Measurements from ENCODE around the gene ACSL1. TPM values are rescaled to one million over a fixed set of nuclear protein-coding genes. Genes with fewer than 3 reads are reported as not detected.

Gene ACSL1
- total RNA-seq, 1 donor from 2014 or later, result 5.1 TPM

DNA sequence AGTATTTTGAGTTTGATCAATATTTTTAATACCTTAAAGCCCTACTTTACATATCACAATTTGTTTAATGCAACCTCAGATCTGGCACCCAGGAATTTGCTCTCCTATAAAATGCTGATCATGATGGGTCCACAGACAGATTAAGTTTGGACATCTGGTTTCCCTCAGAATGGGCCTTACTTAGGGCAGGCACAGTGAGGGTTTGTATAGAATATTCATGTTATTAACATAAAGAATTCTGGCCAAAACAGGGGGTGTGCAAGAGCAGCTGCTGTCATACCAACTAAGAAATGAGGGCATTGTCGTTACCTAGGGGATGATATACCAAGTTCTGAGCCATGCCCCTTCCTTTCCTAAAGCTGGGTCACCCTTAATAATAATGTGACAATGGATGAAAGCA, 54.4 kb downstream of the ACSL1 start:
- H4K20me1 ChIP-seq (ENCODE audit: low read depth), result no peaks in the 10 kb centered on the region
- no peaks in the 10 kb centered on the region for H3K36me3 ChIP-seq
- no peaks in the 10 kb centered on the region for H3K27me3 ChIP-seq
- H3K79me2 ChIP-seq (ENCODE audit: low read depth), result no peaks in the 10 kb centered on the region
- H3K27ac Mint-ChIP-seq, result no peak overlapping the region
- H3K27ac ChIP-seq, result no peak overlapping the region
- H3K36me3 Mint-ChIP-seq, result peaks cover 3% of the 10 kb centered on the region
- H3K4me1 ChIP-seq, result no peaks in the 10 kb centered on the region
- no peak overlapping the region for H3K4me2 ChIP-seq
- H3K4me3 Mint-ChIP-seq, result no peak overlapping the region
- no peaks in the 10 kb centered on the region for H3K9me3 ChIP-seq (ENCODE audit: low read depth)
- peaks cover 18% of the 10 kb centered on the region for H3K4me1 Mint-ChIP-seq
- no peak for DNase-seq (ENCODE audit: low spot score)
- no peak overlapping the region for H3K9ac ChIP-seq
- TF ChIP-seq, protein P1, sequence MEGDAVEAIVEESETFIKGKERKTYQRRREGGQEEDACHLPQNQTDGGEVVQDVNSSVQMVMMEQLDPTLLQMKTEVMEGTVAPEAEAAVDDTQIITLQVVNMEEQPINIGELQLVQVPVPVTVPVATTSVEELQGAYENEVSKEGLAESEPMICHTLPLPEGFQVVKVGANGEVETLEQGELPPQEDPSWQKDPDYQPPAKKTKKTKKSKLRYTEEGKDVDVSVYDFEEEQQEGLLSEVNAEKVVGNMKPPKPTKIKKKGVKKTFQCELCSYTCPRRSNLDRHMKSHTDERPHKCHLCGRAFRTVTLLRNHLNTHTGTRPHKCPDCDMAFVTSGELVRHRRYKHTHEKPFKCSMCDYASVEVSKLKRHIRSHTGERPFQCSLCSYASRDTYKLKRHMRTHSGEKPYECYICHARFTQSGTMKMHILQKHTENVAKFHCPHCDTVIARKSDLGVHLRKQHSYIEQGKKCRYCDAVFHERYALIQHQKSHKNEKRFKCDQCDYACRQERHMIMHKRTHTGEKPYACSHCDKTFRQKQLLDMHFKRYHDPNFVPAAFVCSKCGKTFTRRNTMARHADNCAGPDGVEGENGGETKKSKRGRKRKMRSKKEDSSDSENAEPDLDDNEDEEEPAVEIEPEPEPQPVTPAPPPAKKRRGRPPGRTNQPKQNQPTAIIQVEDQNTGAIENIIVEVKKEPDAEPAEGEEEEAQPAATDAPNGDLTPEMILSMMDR (IDR thresholded peaks at IDR 0.05), result no peak
- TF ChIP-seq EZH2phosphoT487 (IDR thresholded peaks at IDR 0.05) (no peak), EZH2 (IDR thresholded peaks at IDR 0.05) (no peak)
- no peaks in the 10 kb centered on the region for H3K9me3 Mint-ChIP-seq
- no peak overlapping the region for H2AFZ ChIP-seq (replicated peaks)
- peaks cover 4% of the 10 kb centered on the region for H3K27me3 Mint-ChIP-seq (ENCODE audit: insufficient read depth, low read depth)
- no peak overlapping the region for H3K4me3 ChIP-seq
- no peaks in the 10 kb centered on the region for H3F3A ChIP-seq (ENCODE audit: low read depth)

DNA sequence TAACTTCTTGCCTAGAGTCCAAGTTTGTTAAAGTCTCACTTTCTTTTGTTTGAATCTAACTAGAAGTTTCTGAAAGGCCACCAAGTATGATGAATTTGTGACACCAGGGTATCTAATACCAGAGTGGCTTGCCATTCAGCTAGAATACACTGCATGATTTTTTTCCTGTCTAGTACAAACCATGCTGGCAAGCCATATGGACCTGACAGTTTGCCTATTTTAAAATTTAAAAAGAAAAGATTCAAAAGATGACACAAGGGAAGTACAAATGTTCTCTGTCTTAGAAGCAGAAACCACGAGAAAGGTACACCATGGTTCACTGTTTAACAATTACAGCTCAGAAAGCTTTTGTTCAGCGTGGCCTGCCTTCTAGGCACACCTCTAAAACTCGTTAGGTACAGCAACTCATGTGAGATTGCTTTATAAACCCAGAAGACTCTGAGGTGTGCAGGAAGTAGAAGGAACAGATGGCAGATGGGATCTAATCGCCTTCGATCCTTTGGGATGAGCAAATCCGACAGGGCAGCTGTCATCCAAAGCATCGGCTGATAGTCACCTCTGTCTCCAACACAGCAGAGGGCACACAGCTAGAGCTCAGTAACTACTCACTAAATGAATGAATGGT, 56.5 kb downstream of the ACSL1 start:
- no peak overlapping the region for H2AFZ ChIP-seq (replicated peaks)
- DNase-seq (ENCODE audit: low spot score), result no peak
- Mint-ChIP-seq H3K9me3 (no peaks in the 10 kb centered on the region), H3K4me3 (no peak overlapping the region), H3K4me1 (peaks cover 18% of the 10 kb centered on the region), H3K27ac (no peak overlapping the region), H3K27me3 (ENCODE audit: insufficient read depth, low read depth) (peaks cover 5% of the 10 kb centered on the region), H3K36me3 (peaks cover 3% of the 10 kb centered on the region)
- no peaks in the 10 kb centered on the region for H3K9me3 ChIP-seq (ENCODE audit: low read depth)
- no peak overlapping the region for H3K9ac ChIP-seq
- no peaks in the 10 kb centered on the region for H4K20me1 ChIP-seq (ENCODE audit: low read depth)
- no peak overlapping the region for H3K27ac ChIP-seq
- no peaks in the 10 kb centered on the region for H3K36me3 ChIP-seq
- no peaks in the 10 kb centered on the region for H3F3A ChIP-seq (ENCODE audit: low read depth)
- TF ChIP-seq, protein P1 (IDR thresholded peaks at IDR 0.05), result no peak
- TF ChIP-seq EZH2 (IDR thresholded peaks at IDR 0.05) (no peak), EZH2phosphoT487 (IDR thresholded peaks at IDR 0.05) (no peak)
- H3K4me2 ChIP-seq, result no peak overlapping the region
- no peaks in the 10 kb centered on the region for H3K4me1 ChIP-seq
- no peak overlapping the region for H3K4me3 ChIP-seq
- H3K27me3 ChIP-seq, result no peaks in the 10 kb centered on the region
- H3K79me2 ChIP-seq (ENCODE audit: low read depth), result no peaks in the 10 kb centered on the region

DNA sequence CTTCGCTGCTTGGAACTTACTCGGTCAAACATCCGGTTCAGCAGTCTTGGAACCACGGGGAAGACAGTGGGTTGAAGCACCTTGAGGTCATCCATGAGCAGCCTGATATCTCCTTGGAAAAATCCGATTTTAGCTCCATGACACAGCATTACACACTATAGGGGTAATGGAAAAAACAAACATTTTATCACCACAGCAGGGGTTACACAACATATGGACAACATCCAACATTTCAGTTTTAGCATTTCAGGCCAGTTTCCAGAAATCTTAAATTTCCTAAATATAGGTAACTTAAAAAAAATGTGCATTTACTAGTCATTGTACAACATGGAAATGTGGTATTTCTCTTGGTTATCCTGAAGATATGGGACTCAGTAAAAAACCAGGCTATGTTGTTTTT, 57.5 kb downstream of the ACSL1 start:
- Histone ChIP-seq H3F3A (ENCODE audit: low read depth) (no peaks in the 10 kb centered on the region), H3K36me3 (no peaks in the 10 kb centered on the region), H3K4me3 (no peak overlapping the region), H3K4me2 (no peak overlapping the region), H4K20me1 (ENCODE audit: low read depth) (no peaks in the 10 kb centered on the region), H3K4me1 (no peaks in the 10 kb centered on the region), H3K27ac (no peak overlapping the region), H3K27me3 (no peaks in the 10 kb centered on the region), H3K79me2 (ENCODE audit: low read depth) (no peaks in the 10 kb centered on the region), H3K9me3 (ENCODE audit: low read depth) (no peaks in the 10 kb centered on the region), H3K9ac (no peak overlapping the region), H2AFZ (replicated peaks) (no peak overlapping the region)
- peaks cover 18% of the 10 kb centered on the region for H3K4me1 Mint-ChIP-seq
- no peak overlapping the region for H3K27ac Mint-ChIP-seq
- peaks cover 3% of the 10 kb centered on the region for H3K36me3 Mint-ChIP-seq
- TF ChIP-seq, protein P1 (IDR thresholded peaks at IDR 0.05), result no peak
- TF ChIP-seq EZH2 (IDR thresholded peaks at IDR 0.05), result no peak
- no peak for TF ChIP-seq EZH2phosphoT487 (IDR thresholded peaks at IDR 0.05)
- no peak overlapping the region for H3K4me3 Mint-ChIP-seq
- peaks cover 5% of the 10 kb centered on the region for H3K27me3 Mint-ChIP-seq (ENCODE audit: insufficient read depth, low read depth)
- no peak for DNase-seq (ENCODE audit: low spot score)
- no peaks in the 10 kb centered on the region for H3K9me3 Mint-ChIP-seq
